GM12865 (cell line): ENCODE results near the gene METTL23.
"Not testable (repeated sequence)": the region's sequence is repeated elsewhere in the genome, so short reads cannot be mapped to it uniquely, and the experiment has no call there.

Experiments used
- DNase-seq: peaks from one replicate; pipeline ENCODE4 v3.0.0; 2010; ENCODE audit warnings: low read depth
- H3K4me3 ChIP-seq: 2 replicates; pipeline ENCODE4 v1.5.1; 2011; ENCODE audit warnings: mild to moderate bottlenecking, low read depth, low read length, control low read depth
- CTCF ChIP-seq: IDR thresholded peaks from 2 replicates; pipeline ENCODE4 v1.5.1; 2011; ENCODE audit warnings: low read length, control low read depth, low read depth, inconsistent platforms; ENCODE audit not compliant: insufficient read depth; ENCODE audit errors: missing control alignments

The METTL23 gene

GRCh38 chr17:76716839-76717215, 9.8 kb upstream of the METTL23 start:
- DNase-seq = no peak
- H3K4me3 ChIP-seq = no peak overlapping the region
- TF ChIP-seq CTCF = no peak

GRCh38 chr17:76718516-76718915, 8.1 kb upstream of the METTL23 start:
- H3K4me3 ChIP-seq = no peak overlapping the region
- no peak for TF ChIP-seq CTCF
- DNase-seq = no peak

- TF ChIP-seq CTCF = no peak
- no peak for DNase-seq
- H3K4me3 ChIP-seq = no peak overlapping the region
Measured at GRCh38 chr17:76720211-76720610, 6.4 kb upstream of the METTL23 start.

- no peak for TF ChIP-seq CTCF
- H3K4me3 ChIP-seq = no peak overlapping the region
- no peak for DNase-seq
Measured at GRCh38 chr17:76720941-76721340, 5.7 kb upstream of the METTL23 start.

GRCh38 chr17:76721463-76721862, 5.2 kb upstream of the METTL23 start:
- DNase-seq = no peak
- H3K4me3 ChIP-seq = no peak overlapping the region
- no peak for TF ChIP-seq CTCF

GRCh38 chr17:76722279-76722678, 4.4 kb upstream of the METTL23 start:
- TF ChIP-seq CTCF = no peak
- H3K4me3 ChIP-seq = no peak overlapping the region
- DNase-seq = no peak

- DNase-seq, H3K4me3 ChIP-seq: not testable (repeated sequence)
Measured at GRCh38 chr17:76722977-76723376, 3.7 kb upstream of the METTL23 start.

GRCh38 chr17:76723812-76724211, 2.8 kb upstream of the METTL23 start:
- TF ChIP-seq CTCF = no peak
- no peak overlapping the region for H3K4me3 ChIP-seq
- no peak for DNase-seq
